HepG2 (cell line): ENCODE measurements around the gene NFATC3. TPM values are rescaled to one million over a fixed set of nuclear protein-coding genes. Genes with fewer than 3 reads are reported as not detected.

Experiments used
- ATAC-seq: fragments of 200-7000 bp; cut with Tn5 transposase; 3 replicates; pipeline ENCODE4 v1.9.1; 2020; ENCODE audit warnings: mild to moderate bottlenecking, moderate library complexity
- BruUV-seq: library from RNA; stranded (reverse); fragments of 400-500 nt; replicated peaks from 2 replicates; lab custom pipeline; 2021; lab: Mats Ljungman, UMichigan
- CTCF ChIA-PET: fragments of 300-600 bp; formaldehyde crosslinking; extraction: SDS; loops from one replicate; lab custom pipeline; 2021; ENCODE audit warnings: low total read pairs, inconsistent platforms, low intra/inter-chr PET ratio; lab: Yijun Ruan, JAX
- POLR2A ChIA-PET: fragments of 350-600 bp; sonication (Branson Sonifier 250); formaldehyde crosslinking; loops from one replicate; lab custom pipeline; 2020; ENCODE audit warnings: antibody characterized with exemption, inconsistent platforms; lab: Yijun Ruan, JAX
- DNase-seq: peaks from one replicate; pipeline ENCODE4 v3.0.0-alpha.2; 2015; ENCODE audit warnings: low spot score
- FAIRE-seq: peaks from 3 replicates; lab custom pipeline; 2011; peaks lifted over from hg19 to GRCh38; lab: Jason Lieb, UNC
- H2AFZ ChIP-seq: one replicate; pipeline ENCODE4 v1.6.1; 2011; ENCODE audit warnings: low read length, inconsistent platforms
- H3K27ac ChIP-seq: fragments of 300-600 bp; 3 replicates; pipeline ENCODE4 v1.8.0; 2011; ENCODE audit warnings: mixed run types, mild to moderate bottlenecking, mixed read lengths, low read length, inconsistent platforms; ENCODE audit not compliant: insufficient read depth; ENCODE audit errors: extremely low read length
- H3K27me3 ChIP-seq, 2 experiments: fragments of 200-600 bp in 1 of 2; 2 replicates in 1 of 2; 3 replicates in 1 of 2; pipeline versions ENCODE4 v1.6.0 to v1.8.0; 2011; ENCODE audit warnings: low read length in 2 of 2, mild to moderate bottlenecking in 2 of 2, moderate library complexity in 2 of 2, inconsistent platforms in 1 of 2; ENCODE audit not compliant: insufficient read depth in 2 of 2, control insufficient read depth in 1 of 2
- H3K36me3 ChIP-seq, 2 experiments: fragments of 200-600 bp in 1 of 2; replicated peaks in 1 of 2; 2 replicates in 1 of 2; 3 replicates in 1 of 2; pipeline versions ENCODE4 v1.5.1 to v1.8.0; 2011; ENCODE audit warnings: low read length in 2 of 2, inconsistent platforms in 1 of 2; ENCODE audit not compliant: insufficient read depth in 2 of 2, control insufficient read depth in 1 of 2
- H3K4me1 ChIP-seq: 2 replicates; pipeline ENCODE4 v1.5.1; 2012; ENCODE audit warnings: low read length, inconsistent platforms; ENCODE audit not compliant: insufficient read depth
- H3K4me2 ChIP-seq: 2 replicates; pipeline ENCODE4 v1.6.0; 2011; ENCODE audit warnings: low read depth, low read length, inconsistent platforms
- H3K4me3 ChIP-seq, 3 experiments: fragments of 200-600 bp in 1 of 3; sonication (generic), shearing (Covaris generic) in 1 of 3; replicated peaks in 1 of 3; 2 replicates each; pipeline ENCODE4 v1.5.1; 2011 to 2016; ENCODE audit warnings: low read length in 3 of 3, inconsistent platforms in 2 of 3, low read depth in 2 of 3, mild to moderate bottlenecking in 2 of 3, control low read depth in 1 of 3, mixed read lengths in 1 of 3; ENCODE audit not compliant: insufficient read depth in 1 of 3
- H3K79me2 ChIP-seq: one replicate; pipeline ENCODE4 v1.6.1; 2011; ENCODE audit warnings: low read length, inconsistent platforms; ENCODE audit not compliant: insufficient read depth
- H3K9ac ChIP-seq: 2 replicates; pipeline ENCODE4 v1.6.0; 2011; ENCODE audit warnings: mild to moderate bottlenecking, low read depth, low read length, inconsistent platforms; ENCODE audit not compliant: insufficient read depth
- H3K9me3 ChIP-seq: 2 replicates; pipeline ENCODE4 v1.5.1; 2012; ENCODE audit warnings: mild to moderate bottlenecking, low read length
- H4K20me1 ChIP-seq: 2 replicates; pipeline ENCODE4 v1.6.0; 2011; ENCODE audit warnings: inconsistent platforms, mild to moderate bottlenecking, low read length, moderate library complexity; ENCODE audit not compliant: insufficient read depth
- ELF1 ChIP-seq: sonication (generic); formaldehyde crosslinking; IDR thresholded peaks from 2 replicates; pipeline ENCODE4 v1.4.0; 2020; ENCODE audit warnings: missing genetic modification reagents
- ETV6 ChIP-seq: sonication (generic); formaldehyde crosslinking; conservative IDR thresholded peaks from 2 replicates; pipeline ENCODE4 v1.4.0; 2020; ENCODE audit warnings: missing genetic modification reagents
- GATA4 ChIP-seq: sonication (generic); IDR thresholded peaks from 2 replicates; pipeline ENCODE4 v1.6.1; 2016; ENCODE audit warnings: antibody characterized with exemption, low read depth, borderline replicate concordance
- HNRNPLL ChIP-seq: fragments of 200-400 bp; formaldehyde crosslinking; IDR thresholded peaks from 2 replicates; pipeline ENCODE4 v1.6.1; 2017; ENCODE audit warnings: mild to moderate bottlenecking, low read depth, low read length; ENCODE audit not compliant: poor library complexity, severe bottlenecking
- MAF1 ChIP-seq: sonication (generic); formaldehyde crosslinking; IDR thresholded peaks from 2 replicates; pipeline ENCODE4 v1.5.0; 2020; ENCODE audit warnings: missing genetic modification reagents, borderline replicate concordance
- REPIN1 ChIP-seq: sonication (generic); formaldehyde crosslinking; IDR thresholded peaks from 2 replicates; pipeline ENCODE4 v1.8.0; 2022; ENCODE audit warnings: missing genetic modification reagents, low read depth, mild to moderate bottlenecking, borderline replicate concordance
- SRSF1 ChIP-seq: fragments of 200-400 bp; formaldehyde crosslinking; optimal IDR thresholded peaks from 2 replicates; pipeline ENCODE3; 2017; ENCODE audit warnings: mild to moderate bottlenecking, low read depth, low read length, moderate library complexity
- TBX2 ChIP-seq: sonication (generic); formaldehyde crosslinking; IDR thresholded peaks from 2 replicates; pipeline ENCODE4 v1.5.0; 2020; ENCODE audit warnings: missing genetic modification reagents, mild to moderate bottlenecking, borderline replicate concordance
- ZBTB42 ChIP-seq: sonication (generic); formaldehyde crosslinking; IDR thresholded peaks from 2 replicates; pipeline ENCODE4 v1.5.0; 2020; ENCODE audit warnings: mild to moderate bottlenecking, missing genetic modification reagents
- ZFYVE20 ChIP-seq: sonication (generic); formaldehyde crosslinking; IDR thresholded peaks from 2 replicates; pipeline ENCODE4 v1.8.0; 2023; ENCODE audit warnings: low read depth, mild to moderate bottlenecking, moderate library complexity, missing genetic modification reagents, borderline replicate concordance
- ZKSCAN8 ChIP-seq: IDR thresholded peaks from 2 replicates; pipeline ENCODE4 v1.6.1; 2016; ENCODE audit warnings: borderline replicate concordance, missing genetic modification reagents, missing compliant biosample characterization
- WGBS: methylation state at CpG from one replicate; pipeline ENCODE4 v1.1.6; 2017; ENCODE audit warnings: low lambda C conversion rate; 5-methylcytosine and 5-hydroxymethylcytosine counted together
- in situ Hi-C: cut with HindIII; loops from 2 replicates; pipeline ENCODE4 v1.10.0; 2017; ENCODE audit warnings: low pct_unique_long_range_greater_than_20kb; ENCODE audit not compliant: extremely low pct_ligation_motif_present
- intact Hi-C: fragments of 100-400 bp; cut with micrococcal nuclease; formaldehyde crosslinking; loops from one replicate; pipeline ENCODE4 v1.10.0; 2022; ENCODE audit not compliant: unreplicated experiment
- polyA plus RNA-seq, 8 experiments: library from polyadenylated mRNA; depleted of rRNA in 3 of 8; stranded (reverse) in 7 of 8; unstranded in 1 of 8; fragments of >200 nt; fragmentation: Illumina TruSeq in 4 of 8; extraction: Trizol in 4 of 8; gene quantifications; 2 replicates each; pipeline versions ENCODE4 v1.2.1 to v1.2.3, GENCODE V29; 2011 to 2016; ENCODE audit warnings: low read depth in 4 of 8, missing spikeins in 1 of 8, mixed read lengths in 1 of 8; ENCODE audit not compliant: insufficient read depth in 1 of 8
- total RNA-seq, 5 experiments: library from RNA; depleted of rRNA; stranded (reverse); fragments of >200 nt; fragmentation: Illumina TruSeq; extraction: Trizol; gene quantifications; 2 replicates each; pipeline ENCODE4 v1.2.3, GENCODE V29; 2016; ENCODE audit warnings: low read depth in 1 of 5
- TF ChIP-seq, protein P1 (sequence below): sonication (generic); formaldehyde crosslinking; IDR thresholded peaks from 2 replicates; pipeline ENCODE4; 2020; ENCODE audit warnings: missing genetic modification reagents, mild to moderate bottlenecking, borderline replicate concordance
- TF ChIP-seq, protein P2 (sequence below): sonication (generic); formaldehyde crosslinking; IDR thresholded peaks from 2 replicates; pipeline ENCODE4 v1.4.0; 2020; ENCODE audit warnings: missing genetic modification reagents

Gene NFATC3
- total and polyA plus RNA-seq, 2 of the 13 experiments (the other 11 are each of a cell fraction or from before 2014, with no cell fraction given): 52.6 to 62.7 TPM

DNA sequence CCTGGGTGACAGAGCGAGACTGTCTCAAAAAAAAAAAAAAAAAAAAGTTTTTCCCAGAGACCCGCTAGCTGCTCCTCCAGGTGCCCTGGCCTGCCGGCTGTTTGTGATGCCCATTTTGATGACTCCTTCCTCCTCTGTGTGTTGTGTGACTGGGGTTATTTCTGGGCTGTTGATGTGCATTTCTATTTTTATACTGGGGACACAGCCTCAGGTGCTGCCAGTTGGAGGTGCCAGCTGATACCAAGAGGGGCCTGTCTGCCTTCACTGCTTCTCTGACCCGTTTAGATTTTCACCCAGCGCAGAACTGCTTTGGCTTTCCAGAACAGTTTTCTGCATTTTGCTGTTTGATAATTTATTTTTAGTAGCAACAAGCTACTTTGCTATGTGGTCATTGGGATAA, 166.7 kb downstream of the NFATC3 start:
- ChIA-PET CTCF (no interaction called here), POLR2A (interaction anchor here (1.0 to 1.6 kb wide), 6 partner anchors 9 to 59 kb away, joined by 3 to 4 read pairs (median 3); partner anchors contain the start of genes ESRP2, PRMT7, SLC7A6 and SLC7A6OS)
- H3K79me2 ChIP-seq: no peaks in the 10 kb centered on the region
- no TSS peak for BruUV-seq
- no peaks in the 10 kb centered on the region for H4K20me1 ChIP-seq
- H3K4me1 ChIP-seq: peaks cover 43% of the 10 kb centered on the region
- 94% methylated on average over 5 of the region's 5 CpGs for WGBS
- H3K9ac ChIP-seq: no peak overlapping the region
- no peaks in the 10 kb centered on the region for H3K27me3 ChIP-seq
- H3K27ac ChIP-seq: no peak overlapping the region
- DNase-seq: no peak
- no peak for ATAC-seq
- no peak overlapping the region for H3K4me2 ChIP-seq
- in situ Hi-C loops (no loop called here), intact Hi-C loops (no loop called here)
- FAIRE-seq: no peak
- H3K36me3 ChIP-seq: peaks cover 9 to 37% of the 10 kb centered on the region in 2 experiments
- H2AFZ ChIP-seq: no peak overlapping the region
- H3K9me3 ChIP-seq: no peaks in the 10 kb centered on the region
- no peak overlapping the region for H3K4me3 ChIP-seq
- TF ChIP-seq ETV6 (CRISPR knock-in tag) (no peak), REPIN1 (CRISPR knock-in tag) (no peak), ZBTB42 (CRISPR knock-in tag) (no peak), ZKSCAN8 (CRISPR knock-in tag) (no peak), GATA4 (no peak), MAF1 (CRISPR knock-in tag) (no peak), TBX2 (CRISPR knock-in tag) (no peak), ZFYVE20 (CRISPR knock-in tag) (no peak), SRSF1 (no peak), HNRNPLL (no peak), ELF1 (CRISPR knock-in tag) (no peak)
- TF ChIP-seq, protein P1, sequence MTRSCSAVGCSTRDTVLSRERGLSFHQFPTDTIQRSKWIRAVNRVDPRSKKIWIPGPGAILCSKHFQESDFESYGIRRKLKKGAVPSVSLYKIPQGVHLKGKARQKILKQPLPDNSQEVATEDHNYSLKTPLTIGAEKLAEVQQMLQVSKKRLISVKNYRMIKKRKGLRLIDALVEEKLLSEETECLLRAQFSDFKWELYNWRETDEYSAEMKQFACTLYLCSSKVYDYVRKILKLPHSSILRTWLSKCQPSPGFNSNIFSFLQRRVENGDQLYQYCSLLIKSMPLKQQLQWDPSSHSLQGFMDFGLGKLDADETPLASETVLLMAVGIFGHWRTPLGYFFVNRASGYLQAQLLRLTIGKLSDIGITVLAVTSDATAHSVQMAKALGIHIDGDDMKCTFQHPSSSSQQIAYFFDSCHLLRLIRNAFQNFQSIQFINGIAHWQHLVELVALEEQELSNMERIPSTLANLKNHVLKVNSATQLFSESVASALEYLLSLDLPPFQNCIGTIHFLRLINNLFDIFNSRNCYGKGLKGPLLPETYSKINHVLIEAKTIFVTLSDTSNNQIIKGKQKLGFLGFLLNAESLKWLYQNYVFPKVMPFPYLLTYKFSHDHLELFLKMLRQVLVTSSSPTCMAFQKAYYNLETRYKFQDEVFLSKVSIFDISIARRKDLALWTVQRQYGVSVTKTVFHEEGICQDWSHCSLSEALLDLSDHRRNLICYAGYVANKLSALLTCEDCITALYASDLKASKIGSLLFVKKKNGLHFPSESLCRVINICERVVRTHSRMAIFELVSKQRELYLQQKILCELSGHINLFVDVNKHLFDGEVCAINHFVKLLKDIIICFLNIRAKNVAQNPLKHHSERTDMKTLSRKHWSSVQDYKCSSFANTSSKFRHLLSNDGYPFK (CRISPR knock-in tag): no peak
- TF ChIP-seq, protein P2, sequence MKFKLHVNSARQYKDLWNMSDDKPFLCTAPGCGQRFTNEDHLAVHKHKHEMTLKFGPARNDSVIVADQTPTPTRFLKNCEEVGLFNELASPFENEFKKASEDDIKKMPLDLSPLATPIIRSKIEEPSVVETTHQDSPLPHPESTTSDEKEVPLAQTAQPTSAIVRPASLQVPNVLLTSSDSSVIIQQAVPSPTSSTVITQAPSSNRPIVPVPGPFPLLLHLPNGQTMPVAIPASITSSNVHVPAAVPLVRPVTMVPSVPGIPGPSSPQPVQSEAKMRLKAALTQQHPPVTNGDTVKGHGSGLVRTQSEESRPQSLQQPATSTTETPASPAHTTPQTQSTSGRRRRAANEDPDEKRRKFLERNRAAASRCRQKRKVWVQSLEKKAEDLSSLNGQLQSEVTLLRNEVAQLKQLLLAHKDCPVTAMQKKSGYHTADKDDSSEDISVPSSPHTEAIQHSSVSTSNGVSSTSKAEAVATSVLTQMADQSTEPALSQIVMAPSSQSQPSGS: no peak
